Hepatic stellate cell (primary cell): ENCODE measurements around the gene PIGS.
A peak's percentile ranks its signal among the peaks of the same experiment; 100 is the strongest.
"Not testable (repeated sequence)": the region's sequence is repeated elsewhere in the genome, so short reads cannot be mapped to it uniquely, and the experiment has no call there.

Experiments used
- DNase-seq: peaks from one replicate; pipeline ENCODE4 v3.0.0; 2011; ENCODE audit warnings: low spot score

The PIGS gene

GRCh38 chr17:28578246-28579195 lies 7.2 kb upstream of the PIGS start:
- DNase-seq: no peak

- DNase-seq: no peak
Measured at GRCh38 chr17:28577466-28577824, 6.1 kb upstream of the PIGS start.

- DNase-seq: peak; percentile 97
Measured at GRCh38 chr17:28576758-28577465, 5.6 kb upstream of the PIGS start, which contains the start of gene ALDOC. Gene ALDOC (minus strand): TSS chr17:28576895. CDS start chr17:28575532, 1,363 bp downstream.

- DNase-seq: not testable (repeated sequence)
Measured at GRCh38 chr17:28576016-28576415, 4.7 kb upstream of the PIGS start.

- no peak for DNase-seq
Measured at GRCh38 chr17:28575126-28575795, 3.9 kb upstream of the PIGS start.

GRCh38 chr17:28574526-28574925 lies 3.2 kb upstream of the PIGS start:
- no peak for DNase-seq

- DNase-seq: no peak
Measured at GRCh38 chr17:28573966-28574480, 2.7 kb upstream of the PIGS start.

- no peak for DNase-seq
Measured at GRCh38 chr17:28573521-28573920, 2.2 kb upstream of the PIGS start.

GRCh38 chr17:28573040-28573380 lies 1.7 kb upstream of the PIGS start:
- DNase-seq: peak; percentile 40

- DNase-seq: no peak
Measured at GRCh38 chr17:28572259-28573039, 1.1 kb upstream of the PIGS start.

- DNase-seq: peak; percentile 43
Measured at GRCh38 chr17:28570716-28571360, 486 bp downstream of the PIGS start.

- DNase-seq: no peak
Measured at GRCh38 chr17:28569446-28569845, 1.9 kb downstream of the PIGS start.

GRCh38 chr17:28567604-28568003 lies 3.7 kb downstream of the PIGS start:
- no peak for DNase-seq

GRCh38 chr17:28563475-28563874 lies 7.8 kb downstream of the PIGS start:
- DNase-seq: peak; percentile 70

- DNase-seq: no peak
Measured at GRCh38 chr17:28555022-28555421, 16.3 kb downstream of the PIGS start.

GRCh38 chr17:28554565-28554964 lies 16.8 kb downstream of the PIGS start:
- no peak for DNase-seq

GRCh38 chr17:28553000-28553505 lies 18.3 kb downstream of the PIGS start:
- no peak for DNase-seq

GRCh38 chr17:28552176-28552999 lies 18.9 kb downstream of the PIGS start, which contains the start of gene UNC119:
Gene UNC119 (minus strand): TSS chr17:28552624. CDS start chr17:28552557, 67 bp downstream.
- DNase-seq: peak; percentile 92

GRCh38 chr17:28551421-28552175 lies 19.7 kb downstream of the PIGS start:
- DNase-seq: peak; percentile 65
